Activated CD4-positive, alpha-beta T cell treated with anti-CD3 and anti-CD28 coated beads, Interleukin-2, amount 10 ng/mL, durations not matched to agents 7 days and 5 days (primary cell): ENCODE measurements around the gene RAB44. TPM values are rescaled to one million over a fixed set of nuclear protein-coding genes. Genes with fewer than 3 reads are reported as not detected.
"Not testable (repeated sequence)": the region's sequence is repeated elsewhere in the genome, so short reads cannot be mapped to it uniquely, and the experiment has no call there.

Source experiments
- CTCF ChIA-PET: fragments of 350-600 bp; sonication (Branson Sonifier 250); formaldehyde crosslinking; loops from one replicate; lab custom pipeline; 2021; ENCODE audit warnings: antibody characterized with exemption; lab: Charles Lee
- POLR2A ChIA-PET: fragments of 350-600 bp; sonication (Branson Sonifier 250); formaldehyde crosslinking; loops from one replicate; lab custom pipeline; 2021; ENCODE audit warnings: antibody characterized with exemption; lab: Charles Lee
- DNase-seq: peaks from one replicate; pipeline ENCODE4 v3.0.0-alpha.2; 2020
- H3K27ac Mint-ChIP-seq: one replicate; pipeline ENCODE4 v1.8.0; 2021; ENCODE audit warnings: mild to moderate bottlenecking, moderate library complexity, mixed read lengths
- H3K27me3 Mint-ChIP-seq: one replicate; pipeline ENCODE4 v1.8.0; 2021; ENCODE audit warnings: mixed read lengths
- H3K36me3 Mint-ChIP-seq: one replicate; pipeline ENCODE4 v1.8.0; 2021; ENCODE audit warnings: low read depth, mixed read lengths
- H3K4me1 Mint-ChIP-seq: one replicate; pipeline ENCODE4 v1.8.0; 2021; ENCODE audit warnings: mixed read lengths
- H3K4me3 Mint-ChIP-seq: one replicate; pipeline ENCODE4 v1.8.0; 2021; ENCODE audit warnings: mild to moderate bottlenecking, moderate library complexity, mixed read lengths
- H3K9me3 Mint-ChIP-seq: one replicate; pipeline ENCODE4 v1.8.0; 2021; ENCODE audit warnings: mixed read lengths
- total RNA-seq, 2 experiments: library from RNA; stranded (reverse); gene quantifications; one replicate each; pipeline ENCODE4 v1.2.3, GENCODE V29; 2021

The RAB44 gene
- total RNA-seq, 2 experiments from 2014 or later = 0.08 to 0.15 TPM

GRCh38 chr6:36694616-36695015, 3.0 kb upstream of the RAB44 start:
- POLR2A ChIA-PET = no interaction called here
- H3K4me3 Mint-ChIP-seq = no peak overlapping the region

DNA sequence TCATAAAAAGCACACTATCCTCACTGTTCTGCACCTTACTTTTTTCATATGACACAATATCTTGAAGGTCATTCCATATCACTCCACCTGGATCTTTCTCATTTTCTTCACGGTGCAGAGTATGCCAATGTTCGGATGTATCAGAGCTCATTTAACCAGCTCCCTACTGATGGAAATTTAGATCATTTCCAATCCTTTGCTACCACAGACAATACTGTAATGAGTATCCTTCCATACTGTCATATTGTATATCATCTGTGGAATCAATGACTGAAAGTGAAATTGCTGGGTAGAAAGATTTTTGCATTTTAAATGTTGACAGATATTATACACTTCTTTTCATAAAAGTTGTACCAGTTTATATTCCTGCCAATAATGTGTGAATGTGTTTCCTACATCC, 2.2 kb upstream of the RAB44 start:
- ChIA-PET POLR2A (no interaction called here), CTCF (interaction anchor here (1.4 kb wide), 1 partner anchor 19 kb away, joined by 3 read pairs; no protein-coding TSS in a partner anchor)
- H3K9me3 Mint-ChIP-seq = no peaks in the 10 kb centered on the region
- peaks cover 45% of the 10 kb centered on the region for H3K4me1 Mint-ChIP-seq
- no peak overlapping the region for H3K4me3 Mint-ChIP-seq
- no peak overlapping the region for H3K27ac Mint-ChIP-seq
- H3K36me3 Mint-ChIP-seq = no peaks in the 10 kb centered on the region
- no peak for DNase-seq
- H3K27me3 Mint-ChIP-seq = no peaks in the 10 kb centered on the region

More at GRCh38 chr6:36694616-36695015, 3.0 kb upstream of the RAB44 start:
- H3K36me3 Mint-ChIP-seq = no peaks in the 10 kb centered on the region
- no peaks in the 10 kb centered on the region for H3K9me3 Mint-ChIP-seq
- no peak for DNase-seq
- H3K4me1 Mint-ChIP-seq = peaks cover 47% of the 10 kb centered on the region
- CTCF ChIA-PET = interaction anchor here (1.4 kb wide), 1 partner anchor 18 kb away, joined by 3 read pairs; no protein-coding TSS in a partner anchor
- H3K27ac Mint-ChIP-seq = no peak overlapping the region
- no peaks in the 10 kb centered on the region for H3K27me3 Mint-ChIP-seq

- ChIA-PET CTCF (interaction anchor here (1.0 to 1.2 kb wide), 2 partner anchors 61 to 71 kb away, joined by 3 to 6 read pairs; no protein-coding TSS in a partner anchor), POLR2A (no interaction called here)
- no peak overlapping the region for H3K4me3 Mint-ChIP-seq
- no peaks in the 10 kb centered on the region for H3K27me3 Mint-ChIP-seq
- peaks cover 24% of the 10 kb centered on the region for H3K4me1 Mint-ChIP-seq
- no peak overlapping the region for H3K27ac Mint-ChIP-seq
- no peaks in the 10 kb centered on the region for H3K9me3 Mint-ChIP-seq
- no peaks in the 10 kb centered on the region for H3K36me3 Mint-ChIP-seq
- DNase-seq = no peak
Observed at GRCh38 chr6:36698196-36698595, 570 bp downstream of the RAB44 start.

DNA sequence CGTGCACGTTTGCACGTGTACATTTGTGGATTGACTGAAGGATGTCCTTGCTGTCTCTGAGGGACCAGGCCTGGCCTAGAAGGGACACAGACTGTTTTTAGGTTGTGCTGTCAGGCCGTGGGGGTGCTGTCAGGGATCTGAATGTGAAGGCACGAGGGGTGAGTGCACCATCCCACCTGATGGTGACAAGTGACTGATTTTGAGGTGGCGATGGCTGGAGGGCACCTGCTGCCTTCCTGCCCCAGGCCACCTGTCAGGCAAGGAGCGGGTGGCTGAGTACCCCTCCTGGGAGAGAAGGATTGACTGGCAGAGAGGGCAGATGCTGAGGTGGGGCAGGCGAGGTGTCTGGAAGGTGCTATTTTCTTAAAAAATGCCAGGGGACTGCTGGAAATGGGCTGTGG, 1.2 kb downstream of the RAB44 start:
- no peak overlapping the region for H3K27ac Mint-ChIP-seq
- POLR2A ChIA-PET = no interaction called here

DNA sequence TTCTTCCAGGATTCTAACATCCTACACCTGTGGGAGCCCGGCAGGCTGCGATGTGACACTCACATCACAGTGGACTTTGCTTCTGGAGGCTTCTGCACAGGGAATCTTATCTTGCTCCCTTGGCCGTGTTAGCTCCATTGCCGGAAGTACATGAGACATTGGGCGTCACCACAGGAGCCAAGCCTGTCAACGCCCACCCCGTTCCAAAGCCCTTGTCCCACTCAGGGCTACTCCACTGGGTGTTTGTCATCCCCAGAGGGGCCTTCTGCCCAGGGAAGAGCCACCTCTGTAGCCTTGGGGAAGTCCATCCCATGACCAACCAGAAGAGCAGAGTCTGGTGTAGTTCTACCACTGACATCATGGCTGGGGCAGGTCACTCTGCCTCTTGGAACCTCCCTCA, 1.7 kb downstream of the RAB44 start:
- CTCF ChIA-PET = no interaction called here
- POLR2A ChIA-PET = no interaction called here
- H3K4me1 Mint-ChIP-seq = peaks cover 19% of the 10 kb centered on the region
- no peaks in the 10 kb centered on the region for H3K36me3 Mint-ChIP-seq
- H3K4me3 Mint-ChIP-seq = no peak overlapping the region
- no peaks in the 10 kb centered on the region for H3K27me3 Mint-ChIP-seq
- H3K9me3 Mint-ChIP-seq = no peaks in the 10 kb centered on the region
- no peak overlapping the region for H3K27ac Mint-ChIP-seq
- DNase-seq = no peak

More for the DNA sequence above, 1.2 kb downstream of the RAB44 start:
- Mint-ChIP-seq H3K4me3 (no peak overlapping the region), H3K4me1 (peaks cover 20% of the 10 kb centered on the region), H3K36me3 (no peaks in the 10 kb centered on the region), H3K27me3 (no peaks in the 10 kb centered on the region), H3K9me3 (no peaks in the 10 kb centered on the region)
- CTCF ChIA-PET = no interaction called here
- no peak for DNase-seq

- POLR2A ChIA-PET = no interaction called here
- Mint-ChIP-seq H3K4me1 (peaks cover 16% of the 10 kb centered on the region), H3K27me3 (no peaks in the 10 kb centered on the region)
Observed at GRCh38 chr6:36700071-36700812, 2.6 kb downstream of the RAB44 start.

DNA sequence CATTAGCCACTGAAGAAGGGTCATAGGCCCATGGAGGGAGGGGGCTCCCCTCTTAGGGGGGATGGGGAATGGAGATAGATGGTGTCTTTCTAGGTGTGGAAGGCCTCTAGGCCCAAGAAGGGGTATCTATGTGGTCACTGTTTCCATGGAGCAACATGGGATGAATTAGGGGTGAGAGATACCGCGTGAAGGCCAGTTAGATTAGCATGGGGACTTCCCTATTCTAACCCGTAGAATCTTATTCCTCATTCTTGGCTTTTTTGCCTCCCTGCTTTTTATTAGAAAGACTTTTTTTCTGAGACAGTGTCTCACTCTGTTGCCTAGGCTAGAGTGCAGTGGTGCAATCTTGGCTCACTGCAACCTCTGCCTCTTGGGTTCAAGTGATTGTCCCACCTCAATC, 3.2 kb downstream of the RAB44 start:
- Mint-ChIP-seq H3K4me1 (peaks cover 13% of the 10 kb centered on the region), H3K27ac (no peak overlapping the region), H3K4me3 (no peak overlapping the region), H3K9me3 (no peaks in the 10 kb centered on the region), H3K27me3 (no peaks in the 10 kb centered on the region), H3K36me3 (no peaks in the 10 kb centered on the region)
- ChIA-PET POLR2A (no interaction called here), CTCF (interaction anchor here (1.0 to 1.1 kb wide), 2 partner anchors 11 to 211 kb away, joined by 3 to 4 read pairs; no protein-coding TSS in a partner anchor)
- DNase-seq = no peak

More at GRCh38 chr6:36700071-36700812, 2.6 kb downstream of the RAB44 start:
- CTCF ChIA-PET = interaction anchor here (1.0 to 1.1 kb wide), 2 partner anchors 12 to 212 kb away, joined by 3 to 4 read pairs; no protein-coding TSS in a partner anchor
- Mint-ChIP-seq H3K27ac (no peak overlapping the region), H3K9me3 (no peaks in the 10 kb centered on the region), H3K4me3 (no peak overlapping the region), H3K36me3 (no peaks in the 10 kb centered on the region)
- no peak for DNase-seq

GRCh38 chr6:36701401-36701991, 3.9 kb downstream of the RAB44 start:
- DNase-seq = no peak
- Mint-ChIP-seq H3K4me1 (peaks cover 10% of the 10 kb centered on the region), H3K9me3 (no peaks in the 10 kb centered on the region), H3K4me3 (no peak overlapping the region), H3K27me3 (no peaks in the 10 kb centered on the region), H3K27ac (peak overlapping the region; percentile 43), H3K36me3 (no peaks in the 10 kb centered on the region)
- ChIA-PET CTCF (interaction anchor here (1.0 to 1.2 kb wide), 2 partner anchors 15 to 211 kb away, joined by 3 to 4 read pairs; no protein-coding TSS in a partner anchor), POLR2A (no interaction called here)

DNA sequence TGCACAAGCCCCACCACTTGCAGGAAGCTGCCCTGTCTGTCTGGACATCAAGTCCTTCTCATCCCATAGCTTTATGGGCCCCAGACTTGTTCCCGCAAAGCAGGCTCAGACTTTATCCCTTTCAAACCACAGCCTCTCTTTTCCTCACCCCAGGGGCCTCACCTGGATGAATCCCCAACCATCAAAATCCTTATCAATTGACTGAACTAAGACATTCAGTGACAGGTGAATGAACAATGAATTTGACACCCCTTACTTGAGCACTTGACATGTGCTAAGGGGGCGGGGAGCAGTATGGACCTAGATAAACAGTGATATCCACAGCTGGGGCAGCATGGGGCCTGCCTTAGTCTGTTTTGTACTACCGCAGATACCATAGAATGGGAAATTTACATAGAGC, 5.0 kb downstream of the RAB44 start:
- Mint-ChIP-seq H3K27ac (no peak overlapping the region), H3K9me3 (no peaks in the 10 kb centered on the region), H3K4me1 (peaks cover 6% of the 10 kb centered on the region), H3K27me3 (peaks cover 1% of the 10 kb centered on the region), H3K4me3 (no peak overlapping the region), H3K36me3 (no peaks in the 10 kb centered on the region)
- no peak for DNase-seq
- POLR2A ChIA-PET = no interaction called here
- CTCF ChIA-PET = interaction anchor here (1.1 to 1.2 kb wide), 2 partner anchors 14 to 32 kb away, joined by 3 to 4 read pairs; no protein-coding TSS in a partner anchor

- Mint-ChIP-seq H3K27ac (no peak overlapping the region), H3K4me1 (peaks cover 6% of the 10 kb centered on the region), H3K36me3 (no peaks in the 10 kb centered on the region), H3K4me3 (no peak overlapping the region), H3K27me3 (peaks cover 1% of the 10 kb centered on the region), H3K9me3 (no peaks in the 10 kb centered on the region)
- DNase-seq = no peak
- POLR2A ChIA-PET = no interaction called here
- CTCF ChIA-PET = interaction anchor here (1.1 to 1.5 kb wide), 2 partner anchors 13 to 32 kb away, joined by 3 read pairs; no protein-coding TSS in a partner anchor
Observed at GRCh38 chr6:36703081-36703606, 5.5 kb downstream of the RAB44 start.

DNA sequence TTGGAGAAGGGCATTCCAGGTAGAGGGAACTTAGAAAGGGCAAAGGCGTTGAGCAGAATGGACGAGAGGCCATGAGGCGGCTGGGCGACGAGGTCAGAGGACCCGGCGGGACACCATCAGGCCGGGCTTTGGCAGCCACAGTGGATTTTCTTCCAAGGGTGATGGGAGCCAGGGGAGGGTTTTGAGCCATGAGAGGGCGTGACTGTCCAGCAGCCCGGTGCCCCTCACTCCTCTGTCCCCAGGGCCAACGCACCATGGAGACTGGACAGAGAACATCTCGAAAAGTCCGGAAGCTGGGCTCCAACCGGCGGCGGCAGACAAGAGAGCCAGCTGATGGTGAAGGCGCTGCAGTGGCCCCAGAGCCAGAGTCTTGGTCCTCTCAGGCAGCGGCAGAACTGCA, 6.4 kb downstream of the RAB44 start:
- POLR2A ChIA-PET = no interaction called here
- Mint-ChIP-seq H3K4me3 (no peak overlapping the region), H3K4me1 (peaks cover 6% of the 10 kb centered on the region), H3K9me3 (no peaks in the 10 kb centered on the region), H3K36me3 (no peaks in the 10 kb centered on the region), H3K27me3 (peaks cover 1% of the 10 kb centered on the region), H3K27ac (no peak overlapping the region)
- DNase-seq = no peak
- CTCF ChIA-PET = interaction anchor here (0.7 to 1.5 kb wide), 2 partner anchors 13 to 29 kb away, joined by 3 read pairs; no protein-coding TSS in a partner anchor

DNA sequence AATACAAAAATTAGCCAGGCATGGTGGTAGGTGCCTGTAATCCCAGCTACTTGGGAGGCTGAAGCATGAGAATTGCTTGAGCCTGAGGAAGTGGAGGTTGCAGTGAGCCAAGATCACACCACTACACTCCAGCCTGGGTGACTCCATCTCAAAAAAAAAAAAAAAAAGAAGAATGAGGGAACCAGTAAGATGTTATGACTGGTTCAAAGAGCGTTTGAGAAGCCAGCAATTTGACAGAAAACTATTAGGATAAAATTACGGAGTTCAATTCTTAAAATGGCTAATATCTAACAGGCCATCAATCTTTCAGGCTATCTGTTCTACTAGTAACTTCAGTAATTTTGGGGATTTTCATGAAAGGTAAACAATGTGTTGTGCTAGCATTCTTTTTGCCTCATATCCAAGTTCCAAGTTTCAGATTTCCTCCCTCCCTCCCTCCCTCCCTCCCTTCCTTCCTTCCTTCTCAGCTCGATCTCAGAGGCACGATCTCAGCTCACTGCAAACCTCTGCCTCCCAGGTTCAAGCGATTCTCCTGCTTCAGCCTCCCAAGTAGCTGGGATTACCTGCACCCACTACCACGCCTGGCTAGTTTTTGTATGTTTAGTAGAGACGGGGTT, 7.4 kb downstream of the RAB44 start:
- not testable (repeated sequence) for H3K27ac Mint-ChIP-seq

More for the DNA sequence above, 7.4 kb downstream of the RAB44 start:
- H3K9me3 Mint-ChIP-seq, POLR2A ChIA-PET, H3K36me3 Mint-ChIP-seq, DNase-seq, H3K4me3 Mint-ChIP-seq, H3K27me3 Mint-ChIP-seq, H3K4me1 Mint-ChIP-seq: not testable (repeated sequence)
- CTCF ChIA-PET = interaction anchor here (0.6 to 1.5 kb wide), 3 partner anchors 12 to 361 kb away, joined by 3 read pairs; no protein-coding TSS in a partner anchor
